ENCODE data around the gene LRRC4C.
"Not testable (repeated sequence)": the region's sequence is repeated elsewhere in the genome, so short reads cannot be mapped to it uniquely, and the experiment has no call there.

Gene LRRC4C

GRCh38 chr11:40602866-40603552 lies 856.4 kb downstream of the LRRC4C start:
- H3K4me3 ChIP-seq (ENCODE audit: low read depth, low read length) = no peak overlapping the region
- H3K27me3 ChIP-seq (ENCODE audit: control insufficient read depth, insufficient read depth, low read length) = no peaks in the 10 kb centered on the region
- peaks cover 8% of the 10 kb centered on the region for H3K9me3 ChIP-seq (ENCODE audit: control insufficient read depth, insufficient read depth, low read length)
- H3K9ac ChIP-seq (ENCODE audit: low read depth, low read length) = no peak overlapping the region
- H3K36me3 ChIP-seq (ENCODE audit: control insufficient read depth, insufficient read depth, low read length) = no peaks in the 10 kb centered on the region
- peaks cover 2% of the 10 kb centered on the region; the same call in 1 of the 2 replicates for H3K4me1 ChIP-seq (ENCODE audit: control insufficient read depth, insufficient read depth, low read length)
- peak overlapping the region; percentile 49 for H3K27ac ChIP-seq (ENCODE audit: low read depth, low read length)

DNA sequence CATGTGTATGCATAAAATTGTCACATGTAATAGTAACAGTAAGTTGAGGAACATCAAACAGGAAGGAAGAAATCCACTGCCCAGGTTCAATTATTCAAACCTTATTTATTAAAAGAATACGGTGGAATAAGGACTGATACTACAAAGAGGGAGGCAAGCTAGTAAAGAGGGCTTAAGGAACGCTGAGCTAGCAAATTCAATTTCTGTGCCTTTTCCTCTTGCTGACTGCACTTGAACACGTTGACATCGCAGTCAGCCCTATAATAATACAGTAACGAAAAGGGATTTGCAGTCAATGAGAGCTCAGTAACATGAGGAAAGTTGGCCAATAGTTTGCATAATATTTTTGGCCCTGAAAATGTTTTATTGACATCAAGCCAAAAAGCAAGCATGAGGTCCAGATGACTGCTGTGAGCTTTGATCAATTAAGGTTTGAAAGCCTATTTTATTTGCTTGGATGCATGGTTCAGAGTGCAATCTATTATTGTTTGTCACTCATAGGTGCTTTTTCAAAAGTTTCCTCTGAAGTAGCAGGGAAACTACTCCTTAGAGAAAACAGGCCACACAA lies 861.8 kb downstream of the LRRC4C start:
- peaks cover 1% of the 10 kb centered on the region; the same call in 1 of the 2 replicates for H3K4me1 ChIP-seq (ENCODE audit: control insufficient read depth, insufficient read depth, low read length)
- no peak overlapping the region for H3K9ac ChIP-seq (ENCODE audit: low read depth, low read length)
- H3K27ac ChIP-seq (ENCODE audit: low read depth, low read length) = no peak overlapping the region
- H3K4me3 ChIP-seq (ENCODE audit: low read depth, low read length) = no peak overlapping the region
- H3K9me3 ChIP-seq (ENCODE audit: control insufficient read depth, insufficient read depth, low read length) = no peaks in the 10 kb centered on the region
- no peaks in the 10 kb centered on the region for H3K36me3 ChIP-seq (ENCODE audit: control insufficient read depth, insufficient read depth, low read length)
- H3K27me3 ChIP-seq (ENCODE audit: control insufficient read depth, insufficient read depth, low read length) = no peaks in the 10 kb centered on the region

DNA sequence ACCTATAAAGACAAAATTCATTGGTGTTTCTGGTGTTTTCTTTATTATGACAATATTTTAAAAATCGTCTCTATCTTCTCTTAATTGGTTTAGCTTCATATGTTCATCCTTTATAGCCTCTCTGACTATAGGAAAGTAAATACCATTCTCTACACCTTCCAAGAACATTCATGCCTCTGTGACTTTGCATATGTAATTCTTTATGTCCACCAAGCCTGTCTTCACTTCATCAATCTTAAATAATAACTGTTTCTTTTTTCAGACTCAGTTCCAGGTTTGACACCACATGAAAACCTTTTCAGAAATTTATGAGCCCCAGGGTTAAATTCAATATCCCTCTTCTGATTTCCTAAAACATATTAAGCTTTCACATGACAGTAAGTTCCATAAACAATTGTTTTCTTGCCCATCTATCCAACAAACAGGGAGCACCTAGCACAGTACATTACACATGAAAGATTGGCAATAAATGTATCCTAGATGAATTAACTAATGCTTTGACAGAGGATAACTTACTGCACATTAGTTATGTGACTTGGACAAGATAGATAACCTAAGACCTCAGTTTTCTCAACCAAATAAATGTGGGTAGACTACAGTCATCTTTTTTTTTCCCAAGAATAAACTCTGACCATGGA lies 886.1 kb downstream of the LRRC4C start:
- no peaks in the 10 kb centered on the region for H3K27me3 ChIP-seq (ENCODE audit: control insufficient read depth, insufficient read depth, low read length)
- no peaks in the 10 kb centered on the region for H3K4me1 ChIP-seq (ENCODE audit: control insufficient read depth, insufficient read depth, low read length)
- no peaks in the 10 kb centered on the region for H3K9me3 ChIP-seq (ENCODE audit: control insufficient read depth, insufficient read depth, low read length)
- H3K9ac ChIP-seq (ENCODE audit: low read depth, low read length) = no peak overlapping the region
- no peak overlapping the region for H3K4me3 ChIP-seq (ENCODE audit: low read depth, low read length)
- H3K36me3 ChIP-seq (ENCODE audit: control insufficient read depth, insufficient read depth, low read length) = no peaks in the 10 kb centered on the region
- H3K27ac ChIP-seq (ENCODE audit: low read depth, low read length) = no peak overlapping the region

GRCh38 chr11:40569947-40570531 lies 889.4 kb downstream of the LRRC4C start:
- no peaks in the 10 kb centered on the region for H3K27me3 ChIP-seq (ENCODE audit: control insufficient read depth, insufficient read depth, low read length)
- H3K36me3 ChIP-seq (ENCODE audit: control insufficient read depth, insufficient read depth, low read length) = no peaks in the 10 kb centered on the region
- H3K9ac ChIP-seq (ENCODE audit: low read depth, low read length) = no peak overlapping the region
- no peaks in the 10 kb centered on the region for H3K4me1 ChIP-seq (ENCODE audit: control insufficient read depth, insufficient read depth, low read length)
- no peak overlapping the region for H3K4me3 ChIP-seq (ENCODE audit: low read depth, low read length)
- no peaks in the 10 kb centered on the region for H3K9me3 ChIP-seq (ENCODE audit: control insufficient read depth, insufficient read depth, low read length)
- H3K27ac ChIP-seq (ENCODE audit: low read depth, low read length) = no peak overlapping the region

DNA sequence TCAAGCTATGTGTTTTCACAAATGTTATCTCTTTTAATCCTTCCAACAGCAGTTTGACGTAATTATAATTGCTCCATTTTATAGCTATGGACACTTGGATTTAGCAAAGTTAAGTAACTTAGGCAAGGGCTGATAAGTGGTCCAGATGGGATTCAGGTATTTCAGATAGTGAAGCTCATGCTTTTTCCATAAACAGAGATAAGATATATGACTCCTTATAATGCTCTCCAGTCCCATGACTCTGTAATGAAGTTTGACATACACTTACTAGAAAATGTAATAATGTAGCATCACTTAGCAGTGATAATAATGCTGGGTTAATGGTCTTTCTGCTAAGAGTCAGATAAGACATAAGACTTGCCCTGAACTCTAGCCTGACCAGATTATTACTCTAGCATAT lies 892.1 kb downstream of the LRRC4C start:
- H3K36me3 ChIP-seq (ENCODE audit: control insufficient read depth, insufficient read depth, low read length) = no peaks in the 10 kb centered on the region
- no peaks in the 10 kb centered on the region for H3K4me1 ChIP-seq (ENCODE audit: control insufficient read depth, insufficient read depth, low read length)
- H3K9ac ChIP-seq (ENCODE audit: low read depth, low read length) = no peak overlapping the region
- H3K9me3 ChIP-seq (ENCODE audit: control insufficient read depth, insufficient read depth, low read length) = no peaks in the 10 kb centered on the region
- no peak overlapping the region for H3K4me3 ChIP-seq (ENCODE audit: low read depth, low read length)
- no peak overlapping the region for H3K27ac ChIP-seq (ENCODE audit: low read depth, low read length)
- no peaks in the 10 kb centered on the region for H3K27me3 ChIP-seq (ENCODE audit: control insufficient read depth, insufficient read depth, low read length)

GRCh38 chr11:40544162-40544561 lies 915.3 kb downstream of the LRRC4C start:
- Histone ChIP-seq H3K27me3 (ENCODE audit: control insufficient read depth, insufficient read depth, low read length) (no peaks in the 10 kb centered on the region), H3K4me1 (ENCODE audit: control insufficient read depth, insufficient read depth, low read length) (no peaks in the 10 kb centered on the region), H3K9ac (ENCODE audit: low read depth, low read length) (no peak overlapping the region), H3K36me3 (ENCODE audit: control insufficient read depth, insufficient read depth, low read length) (no peaks in the 10 kb centered on the region), H3K9me3 (ENCODE audit: control insufficient read depth, insufficient read depth, low read length) (no peaks in the 10 kb centered on the region), H3K27ac (ENCODE audit: low read depth, low read length) (no peak overlapping the region), H3K4me3 (ENCODE audit: low read depth, low read length) (no peak overlapping the region)

- Histone ChIP-seq H3K9ac (ENCODE audit: low read depth, low read length) (no peak overlapping the region), H3K36me3 (ENCODE audit: control insufficient read depth, insufficient read depth, low read length) (no peaks in the 10 kb centered on the region), H3K27me3 (ENCODE audit: control insufficient read depth, insufficient read depth, low read length) (no peaks in the 10 kb centered on the region), H3K4me3 (ENCODE audit: low read depth, low read length) (no peak overlapping the region), H3K27ac (ENCODE audit: low read depth, low read length) (no peak overlapping the region), H3K4me1 (ENCODE audit: control insufficient read depth, insufficient read depth, low read length) (peaks cover 3% of the 10 kb centered on the region; the same call in 1 of the 2 replicates), H3K9me3 (ENCODE audit: control insufficient read depth, insufficient read depth, low read length) (no peaks in the 10 kb centered on the region)
These were observed 916.6 kb downstream of the LRRC4C start for GRCh38 chr11:40542821-40543220.

GRCh38 chr11:40537734-40538133 lies 921.7 kb downstream of the LRRC4C start:
- peaks cover 9% of the 10 kb centered on the region; the same call in 1 of the 2 replicates for H3K4me1 ChIP-seq (ENCODE audit: control insufficient read depth, insufficient read depth, low read length)
- H3K27ac ChIP-seq (ENCODE audit: low read depth, low read length) = no peak overlapping the region
- H3K36me3 ChIP-seq (ENCODE audit: control insufficient read depth, insufficient read depth, low read length) = no peaks in the 10 kb centered on the region

GRCh38 chr11:40522080-40522479 lies 937.4 kb downstream of the LRRC4C start:
- not testable (repeated sequence) for H3K9ac ChIP-seq (ENCODE audit: low read depth, low read length); H3K4me3 ChIP-seq (ENCODE audit: low read depth, low read length)

More at GRCh38 chr11:40537734-40538133, 921.7 kb downstream of the LRRC4C start:
- Histone ChIP-seq H3K4me3 (ENCODE audit: low read depth, low read length) (no peak overlapping the region), H3K9ac (ENCODE audit: low read depth, low read length) (no peak overlapping the region), H3K9me3 (ENCODE audit: control insufficient read depth, insufficient read depth, low read length) (no peaks in the 10 kb centered on the region), H3K27me3 (ENCODE audit: control insufficient read depth, insufficient read depth, low read length) (no peaks in the 10 kb centered on the region)

GRCh38 chr11:40517122-40517521 lies 942.3 kb downstream of the LRRC4C start:
- no peaks in the 10 kb centered on the region for H3K4me1 ChIP-seq (ENCODE audit: control insufficient read depth, insufficient read depth, low read length)
- no peaks in the 10 kb centered on the region for H3K9me3 ChIP-seq (ENCODE audit: control insufficient read depth, insufficient read depth, low read length)
- H3K9ac ChIP-seq (ENCODE audit: low read depth, low read length) = no peak overlapping the region
- H3K36me3 ChIP-seq (ENCODE audit: control insufficient read depth, insufficient read depth, low read length) = no peaks in the 10 kb centered on the region
- H3K4me3 ChIP-seq (ENCODE audit: low read depth, low read length) = no peak overlapping the region
- H3K27me3 ChIP-seq (ENCODE audit: control insufficient read depth, insufficient read depth, low read length) = no peaks in the 10 kb centered on the region
- H3K27ac ChIP-seq (ENCODE audit: low read depth, low read length) = no peak overlapping the region

More at GRCh38 chr11:40522080-40522479, 937.4 kb downstream of the LRRC4C start:
- H3K9me3 ChIP-seq (ENCODE audit: control insufficient read depth, insufficient read depth, low read length); H3K27ac ChIP-seq (ENCODE audit: low read depth, low read length); H3K36me3 ChIP-seq (ENCODE audit: control insufficient read depth, insufficient read depth, low read length); H3K4me1 ChIP-seq (ENCODE audit: control insufficient read depth, insufficient read depth, low read length); H3K27me3 ChIP-seq (ENCODE audit: control insufficient read depth, insufficient read depth, low read length): not testable (repeated sequence)

- H3K36me3 ChIP-seq (ENCODE audit: control insufficient read depth, insufficient read depth, low read length) = no peaks in the 10 kb centered on the region
- H3K27ac ChIP-seq (ENCODE audit: low read depth, low read length) = no peak overlapping the region
- no peaks in the 10 kb centered on the region for H3K27me3 ChIP-seq (ENCODE audit: control insufficient read depth, insufficient read depth, low read length)
- no peaks in the 10 kb centered on the region for H3K4me1 ChIP-seq (ENCODE audit: control insufficient read depth, insufficient read depth, low read length)
- H3K9me3 ChIP-seq (ENCODE audit: control insufficient read depth, insufficient read depth, low read length) = no peaks in the 10 kb centered on the region
- H3K4me3 ChIP-seq (ENCODE audit: low read depth, low read length) = no peak overlapping the region
- H3K9ac ChIP-seq (ENCODE audit: low read depth, low read length) = no peak overlapping the region
These were observed 945.3 kb downstream of the LRRC4C start for GRCh38 chr11:40514124-40514523.
